Calu3 (cell line): ENCODE data around the gene LAGE3. TPM values are rescaled to one million over a fixed set of nuclear protein-coding genes. Genes with fewer than 3 reads are reported as not detected.
A peak's percentile ranks its signal among the peaks of the same experiment; 100 is the strongest.

Experiments used
- BruUV-seq: library from RNA; stranded (reverse); fragments of 400-500 nt; replicated peaks from 2 replicates; lab custom pipeline; 2021; lab: Mats Ljungman, UMichigan
- CTCF ChIA-PET: fragments of 300-600 bp; sonication (Branson Sonifier 250); formaldehyde crosslinking; loops from one replicate; lab custom pipeline; 2022; ENCODE audit warnings: antibody characterized with exemption; lab: Charles Lee
- DNase-seq: peaks from one replicate; pipeline ENCODE4 v3.0.0; 2022
- H3K27ac Mint-ChIP-seq: one replicate; pipeline ENCODE4 v1.8.0; 2022; ENCODE audit warnings: mixed read lengths; ENCODE audit not compliant: unreplicated experiment
- H3K27me3 Mint-ChIP-seq: one replicate; pipeline ENCODE4 v1.8.0; 2022; ENCODE audit warnings: mixed read lengths; ENCODE audit not compliant: unreplicated experiment
- H3K36me3 Mint-ChIP-seq: one replicate; pipeline ENCODE4 v1.8.0; 2022; ENCODE audit warnings: mild to moderate bottlenecking, moderate library complexity, mixed read lengths; ENCODE audit not compliant: insufficient read depth, unreplicated experiment
- H3K4me1 Mint-ChIP-seq: one replicate; pipeline ENCODE4 v1.8.0; 2022; ENCODE audit warnings: mild to moderate bottlenecking, low read depth, mixed read lengths; ENCODE audit not compliant: unreplicated experiment
- H3K4me3 Mint-ChIP-seq: one replicate; pipeline ENCODE4 v1.8.0; 2022; ENCODE audit warnings: mild to moderate bottlenecking, low read depth, moderate library complexity, mixed read lengths; ENCODE audit not compliant: unreplicated experiment
- H3K9me3 Mint-ChIP-seq: one replicate; pipeline ENCODE4 v1.8.0; 2022; ENCODE audit warnings: low read depth, mixed read lengths; ENCODE audit not compliant: unreplicated experiment
- CTCF ChIP-seq: fragments of 200-600 bp; IDR thresholded peaks from one replicate; pipeline ENCODE4 v1.8.0; 2022; ENCODE audit warnings: antibody characterized with exemption; ENCODE audit not compliant: unreplicated experiment
- intact Hi-C: fragments of 100-400 bp; cut with micrococcal nuclease; formaldehyde crosslinking; loops from one replicate; pipeline ENCODE4 v1.10.0; 2022; ENCODE audit not compliant: unreplicated experiment
- total RNA-seq: library from RNA; stranded (reverse); gene quantifications from 2 replicates; pipeline ENCODE4 v1.2.3, GENCODE V29; 2022

LAGE3 gene
- total RNA-seq, 1 experiment from 2014 or later = 25.5 TPM

GRCh38 chrX:154509455-154509854 is 30.4 kb upstream of the LAGE3 start:
- no peak for DNase-seq
- H3K4me3 Mint-ChIP-seq = no peak overlapping the region
- CTCF ChIA-PET = no interaction called here
- no TSS peak for BruUV-seq
- peaks cover 18% of the 10 kb centered on the region for H3K36me3 Mint-ChIP-seq
- no peaks in the 10 kb centered on the region for H3K9me3 Mint-ChIP-seq
- intact Hi-C loops = no loop called here
- no peaks in the 10 kb centered on the region for H3K4me1 Mint-ChIP-seq
- H3K27me3 Mint-ChIP-seq = no peaks in the 10 kb centered on the region
- no peak for TF ChIP-seq CTCF
- no peak overlapping the region for H3K27ac Mint-ChIP-seq

GRCh38 chrX:154508384-154508745 is 29.3 kb upstream of the LAGE3 start:
- no peak for TF ChIP-seq CTCF
- no TSS peak for BruUV-seq
- H3K27me3 Mint-ChIP-seq = no peaks in the 10 kb centered on the region
- CTCF ChIA-PET = no interaction called here
- no peak for DNase-seq
- H3K36me3 Mint-ChIP-seq = peaks cover 18% of the 10 kb centered on the region
- no peak overlapping the region for H3K4me3 Mint-ChIP-seq
- intact Hi-C loops = no loop called here
- no peak overlapping the region for H3K27ac Mint-ChIP-seq
- H3K4me1 Mint-ChIP-seq = no peaks in the 10 kb centered on the region
- H3K9me3 Mint-ChIP-seq = no peaks in the 10 kb centered on the region

- peaks cover 18% of the 10 kb centered on the region for H3K36me3 Mint-ChIP-seq
- no TSS peak for BruUV-seq
- no peak for TF ChIP-seq CTCF
- CTCF ChIA-PET = no interaction called here
- intact Hi-C loops = no loop called here
- no peak overlapping the region for H3K4me3 Mint-ChIP-seq
- no peaks in the 10 kb centered on the region for H3K9me3 Mint-ChIP-seq
- H3K27me3 Mint-ChIP-seq = no peaks in the 10 kb centered on the region
- no peaks in the 10 kb centered on the region for H3K4me1 Mint-ChIP-seq
- H3K27ac Mint-ChIP-seq = no peak overlapping the region
- no peak for DNase-seq
Measured at GRCh38 chrX:154507673-154508383, 28.7 kb upstream of the LAGE3 start.

GRCh38 chrX:154506483-154507332 is 27.6 kb upstream of the LAGE3 start:
- H3K4me1 Mint-ChIP-seq = no peaks in the 10 kb centered on the region
- no peak for DNase-seq
- H3K27ac Mint-ChIP-seq = no peak overlapping the region
- intact Hi-C loops = no loop called here
- no peaks in the 10 kb centered on the region for H3K27me3 Mint-ChIP-seq
- TSS peak; percentile 21 for BruUV-seq
- CTCF ChIA-PET = no interaction called here
- H3K9me3 Mint-ChIP-seq = no peaks in the 10 kb centered on the region
- no peak overlapping the region for H3K4me3 Mint-ChIP-seq
- peaks cover 15% of the 10 kb centered on the region for H3K36me3 Mint-ChIP-seq
- no peak for TF ChIP-seq CTCF
